HepG2 (cell line): ENCODE results near the gene EIF1. TPM values are rescaled to one million over a fixed set of nuclear protein-coding genes. Genes with fewer than 3 reads are reported as not detected.

Source experiments
- ARID3A ChIP-seq: IDR thresholded peaks from 2 replicates; pipeline ENCODE4 v1.6.1; 2012; ENCODE audit warnings: low read depth, low read length, improper control_type of control experiment
- BHLHE40 ChIP-seq: IDR thresholded peaks from 2 replicates; pipeline ENCODE4 v1.6.1; 2011; ENCODE audit warnings: low read length, improper control_type of control experiment
- GPBP1L1 ChIP-seq: sonication (generic); formaldehyde crosslinking; IDR thresholded peaks from 2 replicates; pipeline ENCODE4 v1.5.0; 2020; ENCODE audit warnings: mild to moderate bottlenecking, missing genetic modification reagents
- GRHL1 ChIP-seq: sonication (generic); formaldehyde crosslinking; conservative IDR thresholded peaks from 2 replicates; pipeline ENCODE4 v1.8.0; 2022; ENCODE audit warnings: missing genetic modification reagents
- GTF3A ChIP-seq: sonication (generic); formaldehyde crosslinking; conservative IDR thresholded peaks from 2 replicates; pipeline ENCODE4 v1.4.0; 2020; ENCODE audit warnings: mild to moderate bottlenecking, missing genetic modification reagents
- HIVEP1 ChIP-seq: sonication (generic); formaldehyde crosslinking; IDR thresholded peaks from 2 replicates; pipeline ENCODE4 v1.4.0; 2020; ENCODE audit warnings: mild to moderate bottlenecking, missing genetic modification reagents
- PRDM15 ChIP-seq: sonication (generic); formaldehyde crosslinking; IDR thresholded peaks from 2 replicates; pipeline ENCODE4 v1.4.0; 2020; ENCODE audit warnings: missing genetic modification reagents
- RBAK ChIP-seq: sonication (generic); formaldehyde crosslinking; IDR thresholded peaks from 2 replicates; pipeline ENCODE4 v1.5.1; 2020; ENCODE audit warnings: mild to moderate bottlenecking, missing genetic modification reagents
- REPIN1 ChIP-seq: sonication (generic); formaldehyde crosslinking; IDR thresholded peaks from 2 replicates; pipeline ENCODE4 v1.8.0; 2022; ENCODE audit warnings: missing genetic modification reagents, low read depth, mild to moderate bottlenecking, borderline replicate concordance
- SALL1 ChIP-seq: sonication (generic); formaldehyde crosslinking; IDR thresholded peaks from 2 replicates; pipeline ENCODE4 v1.8.0; 2022; ENCODE audit warnings: mild to moderate bottlenecking, missing genetic modification reagents
- XRCC5 ChIP-seq: fragments of 200-400 bp; formaldehyde crosslinking; optimal IDR thresholded peaks from 2 replicates; pipeline ENCODE3; 2017; ENCODE audit warnings: mild to moderate bottlenecking, low read length
- ZBTB8A ChIP-seq: sonication (generic); formaldehyde crosslinking; IDR thresholded peaks from 2 replicates; pipeline ENCODE4 v1.4.0; 2020; ENCODE audit warnings: mild to moderate bottlenecking, low read depth, missing genetic modification reagents, borderline replicate concordance
- ZFY ChIP-seq: sonication (generic); formaldehyde crosslinking; IDR thresholded peaks from 2 replicates; pipeline ENCODE4 v1.4.0; 2020; ENCODE audit warnings: missing genetic modification reagents
- ZIK1 ChIP-seq: sonication (generic); formaldehyde crosslinking; IDR thresholded peaks from 2 replicates; pipeline ENCODE4 v1.5.0; 2020; ENCODE audit warnings: mild to moderate bottlenecking, low read depth, missing genetic modification reagents, borderline replicate concordance
- ZNF124 ChIP-seq: sonication (generic); formaldehyde crosslinking; IDR thresholded peaks from 2 replicates; pipeline ENCODE4 v1.4.0; 2020; ENCODE audit warnings: missing genetic modification reagents
- ZNF143 ChIP-seq: sonication (generic); formaldehyde crosslinking; IDR thresholded peaks from 2 replicates; pipeline ENCODE4 v1.4.0; 2020; ENCODE audit warnings: missing genetic modification reagents
- ZNF263 ChIP-seq: sonication (generic); formaldehyde crosslinking; IDR thresholded peaks from 2 replicates; pipeline ENCODE4 v1.4.0; 2020; ENCODE audit warnings: missing genetic modification reagents
- ZNF317 ChIP-seq: sonication (generic); formaldehyde crosslinking; IDR thresholded peaks from 2 replicates; pipeline ENCODE4 v1.5.0; 2020; ENCODE audit warnings: mild to moderate bottlenecking, missing genetic modification reagents
- ZNF550 ChIP-seq: sonication (generic); formaldehyde crosslinking; IDR thresholded peaks from 2 replicates; pipeline ENCODE4 v1.4.0; 2020; ENCODE audit warnings: mild to moderate bottlenecking, missing genetic modification reagents, borderline replicate concordance
- polyA plus RNA-seq, 8 experiments: library from polyadenylated mRNA; depleted of rRNA in 3 of 8; stranded (reverse) in 7 of 8; unstranded in 1 of 8; fragments of >200 nt; fragmentation: Illumina TruSeq in 4 of 8; extraction: Trizol in 4 of 8; gene quantifications; 2 replicates each; pipeline versions ENCODE4 v1.2.1 to v1.2.3, GENCODE V29; 2011 to 2016; ENCODE audit warnings: low read depth in 4 of 8, missing spikeins in 1 of 8, mixed read lengths in 1 of 8; ENCODE audit not compliant: insufficient read depth in 1 of 8
- total RNA-seq, 5 experiments: library from RNA; depleted of rRNA; stranded (reverse); fragments of >200 nt; fragmentation: Illumina TruSeq; extraction: Trizol; gene quantifications; 2 replicates each; pipeline ENCODE4 v1.2.3, GENCODE V29; 2016; ENCODE audit warnings: low read depth in 1 of 5

EIF1 gene
- total and polyA plus RNA-seq, 2 of the 13 experiments (the other 11 are each of a cell fraction or from before 2014, with no cell fraction given), result 147 to 517 TPM

- TF ChIP-seq GPBP1L1 (CRISPR knock-in tag) (no peak), GTF3A (CRISPR knock-in tag) (no peak), ZNF124 (CRISPR knock-in tag) (peak; percentile 76; the same call in 1 of the 2 replicates), ARID3A (0 out of 2 replicates have a peak, but pooled peaks have one; percentile 37), ZNF143 (CRISPR knock-in tag) (no peak), BHLHE40 (0 out of 2 replicates have a peak, but pooled peaks have one; percentile 19), REPIN1 (CRISPR knock-in tag) (peak; percentile 60; the same call in 1 of the 2 replicates), ZFY (CRISPR knock-in tag) (peak; percentile 52), GRHL1 (CRISPR knock-in tag) (no peak), RBAK (CRISPR knock-in tag) (no peak), ZBTB8A (CRISPR knock-in tag) (no peak), ZNF550 (CRISPR knock-in tag) (no peak), ZNF263 (CRISPR knock-in tag) (peak; percentile 56; the same call in 1 of the 2 replicates), SALL1 (CRISPR knock-in tag) (peak; percentile 77), PRDM15 (CRISPR knock-in tag) (no peak), XRCC5 (peak; percentile 86), ZNF317 (CRISPR knock-in tag) (no peak), ZIK1 (CRISPR knock-in tag) (peak; percentile 78; the same call in 1 of the 2 replicates), HIVEP1 (CRISPR knock-in tag) (no peak)
Measured at GRCh38 chr17:41738077-41738800, 49.6 kb downstream of the EIF1 start (continued).
